Common myeloid progenitor, CD34-positive (primary cell): Measurements from ENCODE around the gene OSBPL3.

Source experiments
- CTCF ChIA-PET: fragments of 350-600 bp; sonication (Branson Sonifier 250); formaldehyde crosslinking; loops from one replicate; lab custom pipeline; 2021; ENCODE audit warnings: antibody characterized with exemption; lab: Charles Lee
- POLR2A ChIA-PET: fragments of 350-600 bp; sonication (Branson Sonifier 250); formaldehyde crosslinking; loops from one replicate; lab custom pipeline; 2021; ENCODE audit warnings: antibody characterized with exemption; lab: Charles Lee
- DNase-seq, 3 donors: peaks; one replicate each; pipeline versions ENCODE4 v3.0.0 to v3.0.0-alpha.2; 2013
- H3K27ac ChIP-seq, 2 experiments: 1 replicate in 1 of 2; 2 replicates in 1 of 2; pipeline ENCODE4 v1.7.0; 2013; ENCODE audit warnings: inconsistent platforms in 2 of 2, low read length in 2 of 2, mild to moderate bottlenecking in 2 of 2, low read depth in 1 of 2, moderate library complexity in 1 of 2; ENCODE audit not compliant: severe bottlenecking in 2 of 2, insufficient read depth in 1 of 2, poor library complexity in 1 of 2
- H3K27me3 ChIP-seq, 5 experiments: replicated peaks in 2 of 5; 1 replicate in 3 of 5; 2 replicates in 2 of 5; pipeline versions ENCODE4 v1.6.1 to v1.7.0; 2013; ENCODE audit warnings: low read length in 4 of 5, mild to moderate bottlenecking in 2 of 5, moderate library complexity in 2 of 5, inconsistent platforms in 1 of 5; ENCODE audit not compliant: insufficient read depth in 5 of 5, control insufficient read depth in 4 of 5
- H3K36me3 ChIP-seq, 4 experiments: 1 replicate in 2 of 4; 2 replicates in 2 of 4; pipeline versions ENCODE4 v1.6.1 to v1.7.0; 2013; ENCODE audit warnings: low read length in 3 of 4, control low read depth in 1 of 4, mild to moderate bottlenecking in 1 of 4; ENCODE audit not compliant: control insufficient read depth in 4 of 4, insufficient read depth in 4 of 4
- H3K4me1 ChIP-seq, 4 experiments: 1 replicate in 3 of 4; 2 replicates in 1 of 4; pipeline versions ENCODE4 v1.6.1 to v1.7.1; 2013; ENCODE audit warnings: low read length in 3 of 4, mild to moderate bottlenecking in 3 of 4, control low read depth in 1 of 4, inconsistent platforms in 1 of 4, moderate library complexity in 1 of 4; ENCODE audit not compliant: control insufficient read depth in 4 of 4, insufficient read depth in 4 of 4; ENCODE audit errors: control extremely low read depth in 1 of 4
- H3K4me3 ChIP-seq, 7 experiments: 1 replicate in 4 of 7; 2 replicates in 3 of 7; pipeline versions ENCODE4 v1.5.1 to v1.7.0; 2013; ENCODE audit warnings: mild to moderate bottlenecking in 7 of 7, low read length in 6 of 7, moderate library complexity in 6 of 7, inconsistent platforms in 2 of 7, low read depth in 2 of 7, control low read depth in 1 of 7; ENCODE audit not compliant: insufficient read depth in 4 of 7, control insufficient read depth in 1 of 7; ENCODE audit errors: extremely low read depth in 1 of 7
- H3K9me3 ChIP-seq, 5 experiments: 1 replicate in 4 of 5; 2 replicates in 1 of 5; pipeline versions ENCODE4 v1.6.1 to v1.7.1; 2013; ENCODE audit warnings: low read length in 4 of 5, mild to moderate bottlenecking in 2 of 5, inconsistent platforms in 1 of 5, low read depth in 1 of 5, moderate library complexity in 1 of 5; ENCODE audit not compliant: control insufficient read depth in 4 of 5, insufficient read depth in 2 of 5; ENCODE audit errors: control extremely low read depth in 1 of 5
- WGBS: methylation state at CpG from one replicate; pipeline ENCODE4 v1.1.5; 2013; ENCODE audit not compliant: insufficient coverage; 5-methylcytosine and 5-hydroxymethylcytosine counted together

OSBPL3 gene

GRCh38 chr7:24981171-24981951 is 1.4 kb upstream of the OSBPL3 start:
- Histone ChIP-seq H3K27ac (no peak overlapping the region), H3K9me3 (no peaks in the 10 kb centered on the region), H3K4me1 (peaks cover 0 to 37% (median 28%) of the 10 kb centered on the region in 4 experiments), H3K27me3 (peaks cover 0 to 4% (median 0%) of the 10 kb centered on the region in 5 experiments), H3K4me3 (peak overlapping the region; percentile 21 to 93 (median 84)), H3K36me3 (no peaks in the 10 kb centered on the region)
- CTCF ChIA-PET, result interaction anchor here (0.8 to 5.6 kb wide), 18 partner anchors 9 to 179 kb away, joined by 3 to 42 read pairs (median 5); no protein-coding TSS in a partner anchor
- POLR2A ChIA-PET, result interaction anchor here (0.6 to 1.2 kb wide), 4 partner anchors 12 to 161 kb away, joined by 3 to 5 read pairs (median 4); partner anchors contain the start of gene CYCS
- peak; percentile 29 to 73 (median 62) for DNase-seq
- WGBS, result 2% methylated on average over 51 of the region's 52 CpGs

DNA sequence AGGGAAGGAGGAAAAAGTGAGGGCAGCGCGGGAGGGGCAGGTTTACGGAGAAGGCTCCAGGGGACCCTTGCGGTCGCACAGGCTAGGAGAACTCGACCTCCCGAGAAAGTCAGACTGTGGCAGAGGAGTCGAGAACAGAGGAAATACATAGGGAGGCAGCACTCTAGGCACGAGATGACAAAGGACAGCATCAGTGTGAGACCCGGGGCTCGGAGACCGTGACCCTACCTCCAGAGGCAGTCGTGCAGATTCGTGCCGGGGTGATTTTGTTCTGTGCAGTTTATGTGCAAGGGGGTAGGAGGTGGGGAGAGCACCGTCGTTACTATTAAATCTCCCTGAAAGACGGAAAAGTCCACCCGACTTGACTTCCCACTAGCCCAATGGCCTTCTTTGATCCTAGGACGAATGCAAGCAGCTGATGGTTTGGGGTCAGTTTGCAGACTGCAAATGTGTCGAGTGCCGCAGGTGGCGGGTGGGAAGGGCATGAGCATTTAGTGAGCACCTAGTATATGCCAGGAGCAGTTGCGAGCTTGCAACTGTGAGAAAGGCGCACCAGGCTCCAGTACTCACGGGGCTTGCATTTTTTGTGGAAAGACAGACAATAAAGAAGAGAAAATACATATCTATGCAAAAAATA is 674 bp upstream of the OSBPL3 start:
- H3K4me1 ChIP-seq, result peaks cover 0 to 37% (median 28%) of the 10 kb centered on the region in 4 experiments

GRCh38 chr7:24979470-24979862 is 512 bp downstream of the OSBPL3 start:
- Histone ChIP-seq H3K27ac (peak overlapping the region in 1 of 2 experiments; percentile 52), H3K9me3 (no peaks in the 10 kb centered on the region), H3K4me3 (peak overlapping the region; percentile 60 to 93 (median 81)), H3K4me1 (peaks cover 0 to 37% (median 28%) of the 10 kb centered on the region in 4 experiments), H3K36me3 (no peaks in the 10 kb centered on the region), H3K27me3 (peaks cover 0 to 4% (median 0%) of the 10 kb centered on the region in 5 experiments)
- peak; percentile 58 to 71 (median 64) for DNase-seq
- ChIA-PET CTCF (interaction anchor here (0.7 to 5.6 kb wide), 25 partner anchors 9 to 173 kb away, joined by 3 to 43 read pairs (median 4); no protein-coding TSS in a partner anchor), POLR2A (interaction anchor here (0.6 to 1.1 kb wide), 7 partner anchors 36 to 631 kb away, joined by 3 to 4 read pairs (median 3); partner anchors contain the start of gene CYCS)
- WGBS, result 0% methylated on average over 40 of the region's 42 CpGs

More for the DNA sequence above, 674 bp upstream of the OSBPL3 start:
- peak overlapping the region in 1 of 2 experiments; percentile 79 for H3K27ac ChIP-seq
- peaks cover 0 to 4% (median 0%) of the 10 kb centered on the region in 5 experiments for H3K27me3 ChIP-seq
- 2% methylated on average over 21 of the region's 26 CpGs for WGBS
- POLR2A ChIA-PET, result interaction anchor here (1.0 to 1.2 kb wide), 2 partner anchors 11 to 29 kb away, joined by 3 to 5 read pairs; no protein-coding TSS in a partner anchor
- no peaks in the 10 kb centered on the region for H3K36me3 ChIP-seq
- peak in 2 of 3 donors; percentile 70 to 79 for DNase-seq
- no peaks in the 10 kb centered on the region for H3K9me3 ChIP-seq
- H3K4me3 ChIP-seq, result peak overlapping the region; percentile 47 to 93 (median 84)
- CTCF ChIA-PET, result interaction anchor here (0.8 to 5.6 kb wide), 13 partner anchors 9 to 179 kb away, joined by 3 to 42 read pairs (median 5); no protein-coding TSS in a partner anchor

DNA sequence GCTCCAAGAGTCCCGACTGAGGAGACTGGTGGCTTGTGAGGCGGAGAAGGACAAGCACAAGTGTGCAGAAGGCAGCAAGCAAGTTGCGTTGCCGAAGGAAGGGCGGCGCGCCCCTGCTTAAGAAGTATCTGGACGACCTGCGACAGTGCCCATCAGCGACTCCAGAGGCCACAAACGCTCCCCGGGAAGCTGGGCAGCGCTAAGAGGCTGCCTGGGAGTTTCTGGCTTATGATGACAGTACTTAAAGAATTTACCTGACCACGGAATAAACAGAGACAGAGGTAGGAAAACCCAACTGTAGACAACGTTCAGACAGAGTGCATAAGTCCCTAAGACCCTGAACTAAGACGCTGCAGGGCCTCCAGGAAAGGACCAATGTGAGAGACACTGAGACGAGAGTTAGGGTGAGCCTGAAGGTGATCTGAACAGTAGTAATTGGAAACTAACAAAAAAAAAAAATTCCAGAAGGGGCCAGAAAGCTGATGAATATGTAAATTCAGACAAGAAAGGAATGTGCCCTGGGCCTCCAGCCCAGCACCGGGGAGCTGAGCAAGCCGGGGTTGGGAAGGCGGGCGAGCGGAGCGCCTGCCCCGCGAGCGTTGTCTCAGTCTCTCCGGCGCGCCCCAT is 1.0 kb downstream of the OSBPL3 start:
- H3K4me3 ChIP-seq, result peak overlapping the region; percentile 60 to 93 (median 81)
- peak overlapping the region in 1 of 2 experiments; percentile 52 for H3K27ac ChIP-seq
- DNase-seq, result no peak
- CTCF ChIA-PET, result interaction anchor here (0.7 to 5.6 kb wide), 24 partner anchors 10 to 172 kb away, joined by 3 to 43 read pairs (median 4); no protein-coding TSS in a partner anchor
- POLR2A ChIA-PET, result interaction anchor here (0.6 to 1.1 kb wide), 6 partner anchors 36 to 631 kb away, joined by 3 to 4 read pairs (median 3); partner anchors contain the start of gene CYCS
- peaks cover 0 to 4% (median 0%) of the 10 kb centered on the region in 5 experiments for H3K27me3 ChIP-seq
- no peaks in the 10 kb centered on the region for H3K9me3 ChIP-seq
- no peaks in the 10 kb centered on the region for H3K36me3 ChIP-seq
- 38% methylated on average over 28 of the region's 29 CpGs for WGBS
- peaks cover 0 to 37% (median 28%) of the 10 kb centered on the region in 4 experiments for H3K4me1 ChIP-seq

- 97% methylated on average over 3 of the region's 4 CpGs for WGBS
Observed at GRCh38 chr7:24975644-24976260, 4.2 kb downstream of the OSBPL3 start.

DNA sequence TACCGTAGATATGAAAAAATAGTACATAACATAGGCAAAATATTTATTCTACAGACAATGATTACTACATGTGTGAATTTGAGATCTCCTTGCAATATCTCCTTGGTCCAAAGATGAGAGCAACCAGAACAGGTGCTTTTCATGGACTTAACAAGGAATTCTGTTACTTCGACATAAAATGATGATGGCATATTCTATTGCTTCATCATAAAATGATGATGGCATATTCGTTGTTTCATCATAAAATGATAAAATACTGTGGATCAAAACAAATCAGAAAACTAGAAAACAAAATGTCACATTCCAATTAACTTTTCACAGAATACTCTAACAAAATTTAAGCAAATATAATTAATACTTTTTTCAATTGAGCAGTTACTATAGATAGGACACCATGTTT is 4.8 kb downstream of the OSBPL3 start:
- no peak overlapping the region for H3K27ac ChIP-seq
- CTCF ChIA-PET, result interaction anchor here (1.1 kb wide), 1 partner anchor 9 kb away, joined by 4 read pairs; no protein-coding TSS in a partner anchor
- no peaks in the 10 kb centered on the region for H3K27me3 ChIP-seq
- peaks cover 0 to 24% (median 18%) of the 10 kb centered on the region in 4 experiments for H3K4me1 ChIP-seq
- no peak overlapping the region for H3K4me3 ChIP-seq
- no CpG with 5 or more reads among the region's 3 CpGs for WGBS
- H3K9me3 ChIP-seq, result no peaks in the 10 kb centered on the region
- POLR2A ChIA-PET, result no interaction called here
- no peak for DNase-seq
- H3K36me3 ChIP-seq, result no peaks in the 10 kb centered on the region

More at GRCh38 chr7:24975644-24976260, 4.2 kb downstream of the OSBPL3 start:
- no peaks in the 10 kb centered on the region for H3K9me3 ChIP-seq
- DNase-seq, result no peak
- POLR2A ChIA-PET, result no interaction called here
- H3K27ac ChIP-seq, result no peak overlapping the region
- CTCF ChIA-PET, result interaction anchor here (1.1 kb wide), 1 partner anchor 9 kb away, joined by 4 read pairs; no protein-coding TSS in a partner anchor
- H3K4me1 ChIP-seq, result peaks cover 0 to 29% (median 22%) of the 10 kb centered on the region in 4 experiments
- H3K4me3 ChIP-seq, result no peak overlapping the region
- H3K27me3 ChIP-seq, result no peaks in the 10 kb centered on the region
- H3K36me3 ChIP-seq, result no peaks in the 10 kb centered on the region
